Measurements from ENCODE around the gene ERI3. TPM values are rescaled to one million over a fixed set of nuclear protein-coding genes. Genes with fewer than 3 reads are reported as not detected.

The ERI3 gene
- polyA plus RNA-seq, 4 donors, result 26.5 to 50.1 (median 31.0) TPM

DNA sequence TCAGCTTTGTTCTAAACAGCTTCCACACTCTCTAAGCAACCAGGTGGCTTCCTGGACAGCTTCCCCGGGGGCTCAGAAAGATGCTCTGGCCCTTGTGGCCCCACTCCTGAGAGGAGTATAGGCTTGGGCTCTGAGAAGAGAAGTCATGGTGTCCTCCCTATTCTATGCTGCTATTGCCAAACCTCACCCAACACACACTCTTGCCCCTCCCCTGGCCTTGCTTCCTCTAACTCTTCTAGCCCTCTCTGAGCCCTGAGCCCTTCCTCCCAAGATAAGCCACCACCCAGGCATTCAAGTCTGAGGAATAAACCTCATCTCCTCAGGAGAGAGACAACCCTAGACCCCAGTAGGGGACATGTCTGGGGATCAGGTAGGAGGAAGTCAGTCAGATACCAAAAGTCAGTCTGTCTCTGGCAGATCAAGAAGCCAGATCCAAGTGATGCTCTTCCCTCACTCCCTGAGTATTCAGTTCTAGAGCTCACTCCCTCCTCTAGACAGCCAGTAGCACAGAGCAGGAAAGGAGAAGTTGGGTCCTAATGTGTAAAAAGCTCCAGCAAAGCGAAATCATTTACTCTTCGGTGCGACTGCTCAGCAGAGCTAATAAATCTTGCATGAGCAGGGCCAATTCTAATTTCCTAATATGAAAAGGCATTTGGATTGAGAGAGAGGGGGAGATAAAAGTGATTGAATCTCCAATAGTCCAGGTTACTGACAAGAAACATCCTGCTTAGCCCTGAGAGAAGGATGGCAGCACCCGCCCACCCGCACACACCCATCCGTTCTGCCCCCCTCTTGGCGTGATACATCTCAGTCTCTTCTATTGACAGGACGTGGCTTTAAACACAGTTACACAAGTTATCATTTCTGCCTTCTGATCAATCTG lies 91.2 kb downstream of the ERI3 start:
- WGBS, 3 donors, result 92 to 94% (median 93%) methylated on average over 9 of the region's 9 CpGs
- Histone ChIP-seq H3K4me3 (ENCODE audit: low read depth in 1 of 3, low read length in 3 of 3) (no peak overlapping the region), H3K27ac (ENCODE audit: low read depth in 1 of 3, low read length in 2 of 3) (no peak overlapping the region), H3K36me3 (ENCODE audit: control insufficient read depth in 3 of 3, insufficient read depth in 2 of 3, low read depth in 1 of 3, low read length in 3 of 3) (peaks cover 0 to 24% (median 0%) of the 10 kb centered on the region in 3 donors), H3K4me1 (ENCODE audit: control insufficient read depth in 3 of 3, insufficient read depth in 2 of 3, low read depth in 1 of 3, low read length in 2 of 3) (peaks cover 3 to 62% (median 15%) of the 10 kb centered on the region in 3 donors), H3K27me3 (ENCODE audit: control insufficient read depth in 3 of 3, insufficient read depth in 3 of 3, low read length in 3 of 3) (no peaks in the 10 kb centered on the region), H3K9me3 (ENCODE audit: control insufficient read depth in 2 of 2, insufficient read depth in 1 of 2, low read depth in 1 of 2, low read length in 1 of 2) (no peaks in the 10 kb centered on the region)
- FAIRE-seq (no peak), DNase-seq (no peak)

DNA sequence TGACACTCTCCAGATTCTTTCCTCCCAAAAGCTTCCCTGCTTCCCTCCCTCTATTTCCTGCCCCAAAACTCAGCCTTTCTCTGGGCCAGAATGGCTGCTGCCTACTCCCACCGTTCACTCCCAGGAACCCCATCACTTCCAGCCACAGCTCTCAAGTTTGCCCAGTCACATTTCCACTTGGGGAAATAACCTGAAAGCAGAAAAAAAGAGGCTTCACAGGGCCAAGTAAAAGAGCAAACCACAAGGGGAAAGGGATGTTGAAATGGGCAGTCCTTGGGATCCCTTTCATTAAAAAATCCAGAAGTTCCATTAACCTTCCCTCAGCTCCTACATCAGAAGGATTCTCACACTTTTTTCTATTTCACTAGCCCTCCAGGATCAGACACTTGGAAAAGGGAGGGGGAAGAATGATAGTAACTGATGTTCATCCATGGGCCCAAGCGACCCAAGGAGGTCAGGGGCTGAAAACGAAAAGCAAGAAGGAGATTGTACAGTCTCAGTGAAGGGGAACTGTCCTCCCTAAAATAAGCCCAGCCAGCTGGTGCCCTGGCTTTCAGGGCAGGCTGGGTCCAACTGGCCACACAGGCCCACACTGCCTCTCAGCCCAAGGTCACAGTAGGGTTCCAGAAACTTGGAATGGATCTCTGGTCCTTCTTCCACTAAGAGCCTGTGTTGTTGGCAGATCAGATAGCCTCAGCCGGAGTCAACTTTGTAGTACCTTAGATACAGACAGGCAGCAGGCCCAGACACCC lies 92.1 kb downstream of the ERI3 start:
- DNase-seq, result no peak
- H3K4me1 ChIP-seq (ENCODE audit: control insufficient read depth in 3 of 3, insufficient read depth in 2 of 3, low read depth in 1 of 3, low read length in 2 of 3), result peaks cover 0 to 54% (median 10%) of the 10 kb centered on the region in 3 donors
- 91 to 98% (median 95%) methylated on average over 4 of the region's 4 CpGs for WGBS, 3 donors
- H3K9me3 ChIP-seq (ENCODE audit: control insufficient read depth in 2 of 2, insufficient read depth in 1 of 2, low read depth in 1 of 2, low read length in 1 of 2), result no peaks in the 10 kb centered on the region
- peaks cover 0 to 27% (median 0%) of the 10 kb centered on the region in 3 donors for H3K36me3 ChIP-seq (ENCODE audit: control insufficient read depth in 3 of 3, insufficient read depth in 2 of 3, low read depth in 1 of 3, low read length in 3 of 3)
- no peak overlapping the region for H3K4me3 ChIP-seq (ENCODE audit: low read depth in 1 of 3, low read length in 3 of 3)
- no peak for FAIRE-seq
- H3K27ac ChIP-seq (ENCODE audit: low read depth in 1 of 3, low read length in 2 of 3), result no peak overlapping the region
- H3K27me3 ChIP-seq (ENCODE audit: control insufficient read depth in 3 of 3, insufficient read depth in 3 of 3, low read length in 3 of 3), result no peaks in the 10 kb centered on the region

GRCh38 chr1:44262414-44262813 lies 92.6 kb downstream of the ERI3 start:
- FAIRE-seq (no peak), DNase-seq (no peak)
- Histone ChIP-seq H3K27me3 (ENCODE audit: control insufficient read depth in 3 of 3, insufficient read depth in 3 of 3, low read length in 3 of 3) (no peaks in the 10 kb centered on the region), H3K4me3 (ENCODE audit: low read depth in 1 of 3, low read length in 3 of 3) (no peak overlapping the region), H3K9me3 (ENCODE audit: control insufficient read depth in 2 of 2, insufficient read depth in 1 of 2, low read depth in 1 of 2, low read length in 1 of 2) (no peaks in the 10 kb centered on the region), H3K36me3 (ENCODE audit: control insufficient read depth in 3 of 3, insufficient read depth in 2 of 3, low read depth in 1 of 3, low read length in 3 of 3) (peaks cover 0 to 32% (median 0%) of the 10 kb centered on the region in 3 donors), H3K27ac (ENCODE audit: low read depth in 1 of 3, low read length in 2 of 3) (no peak overlapping the region), H3K4me1 (ENCODE audit: control insufficient read depth in 3 of 3, insufficient read depth in 2 of 3, low read depth in 1 of 3, low read length in 2 of 3) (peaks cover 0 to 48% (median 10%) of the 10 kb centered on the region in 3 donors)
- 78 to 90% (median 79%) methylated on average over 6 of the region's 6 CpGs for WGBS, 3 donors

- Histone ChIP-seq H3K27me3 (ENCODE audit: control insufficient read depth in 3 of 3, insufficient read depth in 3 of 3, low read length in 3 of 3) (no peaks in the 10 kb centered on the region), H3K9me3 (ENCODE audit: control insufficient read depth in 2 of 2, insufficient read depth in 1 of 2, low read depth in 1 of 2, low read length in 1 of 2) (no peaks in the 10 kb centered on the region), H3K27ac (ENCODE audit: low read depth in 1 of 3, low read length in 2 of 3) (peak overlapping the region in 1 of 3 donors; percentile 10), H3K4me1 (ENCODE audit: control insufficient read depth in 3 of 3, insufficient read depth in 2 of 3, low read depth in 1 of 3, low read length in 2 of 3) (peaks cover 0 to 44% (median 10%) of the 10 kb centered on the region in 3 donors), H3K36me3 (ENCODE audit: control insufficient read depth in 3 of 3, insufficient read depth in 2 of 3, low read depth in 1 of 3, low read length in 3 of 3) (peaks cover 0 to 36% (median 0%) of the 10 kb centered on the region in 3 donors), H3K4me3 (ENCODE audit: low read depth in 1 of 3, low read length in 3 of 3) (no peak overlapping the region)
- DNase-seq (no peak), FAIRE-seq (no peak)
- WGBS, 3 donors, result 85 to 94% (median 87%) methylated on average over 5 of the region's 5 CpGs
These were observed 93.1 kb downstream of the ERI3 start for GRCh38 chr1:44261962-44262361.

GRCh38 chr1:44261171-44261817 lies 93.8 kb downstream of the ERI3 start:
- DNase-seq (no peak), FAIRE-seq (no peak)
- no peaks in the 10 kb centered on the region for H3K9me3 ChIP-seq (ENCODE audit: control insufficient read depth in 2 of 2, insufficient read depth in 1 of 2, low read depth in 1 of 2, low read length in 1 of 2)
- H3K27me3 ChIP-seq (ENCODE audit: control insufficient read depth in 3 of 3, insufficient read depth in 3 of 3, low read length in 3 of 3), result no peaks in the 10 kb centered on the region
- H3K27ac ChIP-seq (ENCODE audit: low read depth in 1 of 3, low read length in 2 of 3), result peak overlapping the region in 1 of 3 donors; percentile 10
- H3K4me1 ChIP-seq (ENCODE audit: control insufficient read depth in 3 of 3, insufficient read depth in 2 of 3, low read depth in 1 of 3, low read length in 2 of 3), result peaks cover 0 to 38% (median 6%) of the 10 kb centered on the region in 3 donors
- peaks cover 0 to 42% (median 0%) of the 10 kb centered on the region in 3 donors for H3K36me3 ChIP-seq (ENCODE audit: control insufficient read depth in 3 of 3, insufficient read depth in 2 of 3, low read depth in 1 of 3, low read length in 3 of 3)
- H3K4me3 ChIP-seq (ENCODE audit: low read depth in 1 of 3, low read length in 3 of 3), result no peak overlapping the region
- 93 to 94% (median 93%) methylated on average over 26 to 27 of the region's 27 CpGs for WGBS, 3 donors

GRCh38 chr1:44260792-44261170 lies 94.3 kb downstream of the ERI3 start:
- Histone ChIP-seq H3K4me1 (ENCODE audit: control insufficient read depth in 3 of 3, insufficient read depth in 2 of 3, low read depth in 1 of 3, low read length in 2 of 3) (peaks cover 0 to 32% (median 6%) of the 10 kb centered on the region in 3 donors), H3K9me3 (ENCODE audit: control insufficient read depth in 2 of 2, insufficient read depth in 1 of 2, low read depth in 1 of 2, low read length in 1 of 2) (no peaks in the 10 kb centered on the region), H3K36me3 (ENCODE audit: control insufficient read depth in 3 of 3, insufficient read depth in 2 of 3, low read depth in 1 of 3, low read length in 3 of 3) (peaks cover 0 to 47% (median 0%) of the 10 kb centered on the region in 3 donors), H3K27ac (ENCODE audit: low read depth in 1 of 3, low read length in 2 of 3) (no peak overlapping the region), H3K4me3 (ENCODE audit: low read depth in 1 of 3, low read length in 3 of 3) (no peak overlapping the region), H3K27me3 (ENCODE audit: control insufficient read depth in 3 of 3, insufficient read depth in 3 of 3, low read length in 3 of 3) (no peaks in the 10 kb centered on the region)
- peak in 1 of 2 donors; percentile 58 for DNase-seq
- WGBS, 3 donors, result 62 to 70% (median 63%) methylated on average over 4 of the region's 4 CpGs
- FAIRE-seq, result no peak

DNA sequence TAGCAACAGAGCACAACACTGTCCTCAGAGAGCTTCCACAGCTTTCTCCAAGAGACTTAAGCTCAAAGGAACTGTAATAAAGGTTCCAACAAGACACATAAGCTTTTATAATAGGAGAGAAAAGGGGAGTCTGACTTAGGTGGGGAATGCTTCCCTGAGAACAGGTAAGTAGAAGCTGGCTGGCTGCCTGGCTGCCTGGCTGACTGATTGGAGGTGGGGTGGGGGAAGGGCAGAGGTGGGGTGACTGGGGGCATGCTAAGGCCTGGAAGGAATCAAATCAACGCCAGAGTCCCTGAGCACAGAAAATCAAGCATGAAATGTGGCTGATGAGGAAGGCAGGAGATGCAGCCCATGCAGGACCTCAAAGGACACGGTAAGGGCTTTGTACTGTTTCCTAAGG lies 96.0 kb downstream of the ERI3 start:
- Histone ChIP-seq H3K4me3 (ENCODE audit: low read depth in 1 of 3, low read length in 3 of 3) (no peak overlapping the region), H3K36me3 (ENCODE audit: control insufficient read depth in 3 of 3, insufficient read depth in 2 of 3, low read depth in 1 of 3, low read length in 3 of 3) (peaks cover 0 to 44% (median 0%) of the 10 kb centered on the region in 3 donors), H3K27ac (ENCODE audit: low read depth in 1 of 3, low read length in 2 of 3) (no peak overlapping the region), H3K4me1 (ENCODE audit: control insufficient read depth in 3 of 3, insufficient read depth in 2 of 3, low read depth in 1 of 3, low read length in 2 of 3) (peaks cover 0 to 23% (median 6%) of the 10 kb centered on the region in 3 donors), H3K9me3 (ENCODE audit: control insufficient read depth in 2 of 2, insufficient read depth in 1 of 2, low read depth in 1 of 2, low read length in 1 of 2) (no peaks in the 10 kb centered on the region), H3K27me3 (ENCODE audit: control insufficient read depth in 3 of 3, insufficient read depth in 3 of 3, low read length in 3 of 3) (no peaks in the 10 kb centered on the region)
- FAIRE-seq, result no peak
- whole genome bisulfite sequencing, 3 donors, result 69 to 86% (median 85%) methylated on average over 2 of the region's 2 CpGs
- DNase-seq, result no peak

All from small intestine (tissue), 7 donors.